Retinal pigment epithelial cell (primary cell): ENCODE measurements around the gene TNPO3.
"Not testable (repeated sequence)": the region's sequence is repeated elsewhere in the genome, so short reads cannot be mapped to it uniquely, and the experiment has no call there.

Experiments used
- DNase-seq: peaks from one replicate; pipeline ENCODE4 v3.0.0-alpha.2; 2010; ENCODE audit warnings: low read depth
- H3K4me3 ChIP-seq: 2 replicates; pipeline ENCODE4 v1.5.1; 2011; ENCODE audit warnings: mild to moderate bottlenecking, low read length, control low read depth, moderate library complexity
- CTCF ChIP-seq: conservative IDR thresholded peaks from 2 replicates; pipeline ENCODE4 v1.5.1; 2011; ENCODE audit warnings: low read depth, low read length, control low read depth, inconsistent platforms

Gene TNPO3

DNA sequence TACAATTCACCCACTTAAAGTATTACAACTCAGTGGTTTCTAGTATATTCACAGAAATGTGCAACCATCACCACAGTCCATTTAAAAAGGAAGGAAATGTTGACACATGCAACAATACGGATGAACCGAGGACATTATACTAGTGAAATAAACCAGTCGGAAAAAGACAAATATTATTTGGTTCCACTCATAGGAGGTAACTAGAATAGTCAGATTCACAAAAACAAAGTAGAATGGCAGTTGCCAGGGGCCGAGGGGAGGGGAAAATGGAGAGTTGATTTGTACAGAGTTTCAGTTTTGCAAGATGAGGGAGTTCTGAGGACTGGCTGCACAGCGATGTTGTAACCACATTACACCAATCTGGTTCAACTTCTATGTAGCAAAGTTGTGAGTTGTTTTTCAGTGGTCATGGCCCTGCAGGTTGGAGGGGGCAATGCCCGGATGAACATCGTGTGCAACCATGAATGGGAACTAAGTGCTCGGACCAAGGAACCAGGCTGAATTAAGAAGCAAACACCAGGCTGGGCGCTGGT lies 17.6 kb upstream of the TNPO3 start:
- DNase-seq: no peak
- TF ChIP-seq CTCF: no peak
- no peak overlapping the region for H3K4me3 ChIP-seq

GRCh38 chr7:129069021-129069420 lies 14.1 kb upstream of the TNPO3 start:
- TF ChIP-seq CTCF: no peak
- H3K4me3 ChIP-seq: no peak overlapping the region
- DNase-seq: no peak

DNA sequence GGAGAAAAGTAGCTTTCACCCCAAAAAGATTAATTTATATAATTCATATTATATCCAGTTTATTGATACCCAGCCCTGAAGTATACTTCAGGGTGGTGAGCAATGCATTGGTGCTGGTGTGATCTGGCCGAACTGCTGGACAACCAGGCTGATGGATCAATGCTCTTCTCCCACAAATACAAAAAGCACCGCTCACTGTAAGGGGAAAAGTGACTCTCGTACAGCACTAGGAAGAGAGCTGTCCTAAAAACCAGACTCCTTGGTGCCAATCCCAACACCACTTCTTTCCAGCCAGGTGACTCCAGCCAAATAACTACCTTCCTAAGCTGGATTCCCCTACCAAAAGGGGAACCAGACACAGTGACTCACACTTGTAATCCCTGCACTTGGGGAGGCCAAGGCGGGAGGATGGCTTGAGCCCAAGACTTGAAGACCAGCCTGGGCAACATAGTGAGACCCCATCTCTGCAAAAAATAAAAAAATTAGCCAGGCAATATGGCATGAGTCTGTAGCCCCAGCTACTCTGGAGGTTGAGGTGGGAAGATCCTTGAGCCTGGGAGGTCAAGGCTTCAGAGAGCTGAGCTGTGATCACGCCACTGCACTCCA lies 13.1 kb upstream of the TNPO3 start:
- no peak overlapping the region for H3K4me3 ChIP-seq
- no peak for TF ChIP-seq CTCF
- DNase-seq: no peak

GRCh38 chr7:129067132-129067561 lies 12.2 kb upstream of the TNPO3 start:
- not testable (repeated sequence) for DNase-seq, H3K4me3 ChIP-seq

DNA sequence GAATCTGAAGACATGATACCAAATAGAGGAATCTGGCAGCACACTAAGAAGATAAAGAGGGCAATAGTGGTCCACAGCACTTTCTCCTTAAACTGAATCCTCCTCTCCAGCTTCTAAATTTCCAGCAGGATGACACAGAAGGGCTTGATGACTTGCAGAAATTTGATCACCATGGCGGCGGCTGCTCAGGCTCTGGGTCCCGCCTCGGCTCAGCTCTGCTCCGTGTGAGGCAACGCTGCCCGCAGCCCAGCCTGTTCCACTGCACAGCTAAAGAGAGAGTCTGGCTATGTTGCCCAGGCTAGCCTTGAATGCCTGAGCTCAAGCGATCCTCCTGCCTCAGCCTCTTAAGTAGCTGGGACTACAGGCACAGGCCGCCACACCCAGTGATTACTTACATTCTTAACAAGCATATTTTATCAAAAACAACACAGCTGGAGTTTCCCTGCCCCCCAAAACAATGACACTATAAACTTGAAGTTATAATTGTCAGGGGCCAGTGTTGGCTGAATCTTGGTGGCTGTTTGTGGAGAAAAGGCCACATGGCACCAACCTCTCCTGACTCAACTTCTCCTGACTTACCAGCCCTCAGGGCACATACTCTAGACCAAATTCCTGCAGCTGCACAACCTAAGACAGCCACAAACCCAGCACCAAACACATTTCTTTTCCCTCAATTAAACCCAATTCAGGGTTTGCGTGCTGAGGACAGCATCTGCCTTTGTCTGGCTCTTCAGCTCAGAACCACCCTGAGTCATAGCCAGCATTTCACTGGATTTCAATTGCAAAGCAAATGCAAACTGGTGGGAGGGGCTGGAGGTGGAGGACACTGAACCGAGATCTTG lies 11.6 kb upstream of the TNPO3 start:
- no peak for TF ChIP-seq CTCF
- no peak overlapping the region for H3K4me3 ChIP-seq
- DNase-seq: no peak

GRCh38 chr7:129055861-129056464 lies 1.1 kb upstream of the TNPO3 start:
- H3K4me3 ChIP-seq: peak overlapping the region; percentile 98
- no peak for TF ChIP-seq CTCF
- no peak for DNase-seq

DNA sequence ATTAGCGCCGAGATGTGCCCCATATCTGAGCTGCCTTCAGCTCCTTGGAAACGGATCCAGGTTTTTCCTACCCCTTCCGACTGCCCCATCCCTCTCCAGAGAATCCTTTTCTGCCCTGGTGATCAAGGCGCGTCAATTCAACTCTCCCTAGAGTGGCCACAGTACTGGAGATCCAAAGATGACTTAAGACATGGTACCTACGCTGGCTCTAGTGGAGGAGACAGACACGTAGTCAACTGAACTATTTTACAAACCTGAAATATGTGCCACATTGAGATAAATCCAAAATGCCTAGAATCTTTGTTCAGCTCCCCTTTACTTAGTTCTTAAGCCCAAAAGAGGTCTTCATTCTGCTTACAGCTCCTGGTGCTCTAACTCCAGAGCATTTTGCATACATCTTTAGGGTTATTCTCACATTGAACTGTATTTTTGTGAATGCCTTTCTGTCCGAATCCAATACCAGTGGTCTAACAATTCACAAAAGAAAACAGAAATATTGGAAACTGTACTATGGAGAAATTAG lies 444 bp upstream of the TNPO3 start:
- H3K4me3 ChIP-seq: peak overlapping the region; percentile 98
- no peak for TF ChIP-seq CTCF
- DNase-seq: no peak
